GM21381 (cell line): Measurements from ENCODE around the gene RAB22A.
A peak's percentile ranks its signal among the peaks of the same experiment; 100 is the strongest.

ENCODE experiments used
- ATAC-seq: cut with Tn5 transposase; IDR thresholded peaks from one replicate; pipeline ENCODE4 v1.9.1; 2021; ENCODE audit warnings: mild to moderate bottlenecking, moderate library complexity; ENCODE audit not compliant: unreplicated experiment

Gene RAB22A

DNA sequence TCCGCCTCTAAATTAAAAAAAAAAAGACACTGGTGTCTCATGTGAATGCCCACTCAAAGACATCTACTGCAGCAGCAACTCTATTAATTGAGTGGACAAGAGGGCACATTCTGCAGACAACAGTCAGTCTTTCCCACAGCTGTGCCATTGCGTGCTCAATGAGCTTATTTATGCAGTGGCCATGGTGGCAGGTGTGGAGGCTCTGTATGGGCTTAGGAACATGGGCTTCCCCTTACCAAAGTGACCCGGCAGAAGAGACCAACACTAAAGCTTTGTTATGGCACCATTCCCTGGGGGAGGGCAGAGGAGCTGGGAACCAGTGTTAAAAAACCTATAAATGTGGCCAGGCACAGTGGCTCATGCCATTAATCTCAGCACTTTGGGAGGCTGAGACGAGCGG is 75.3 kb downstream of the RAB22A start:
- no peak for ATAC-seq

DNA sequence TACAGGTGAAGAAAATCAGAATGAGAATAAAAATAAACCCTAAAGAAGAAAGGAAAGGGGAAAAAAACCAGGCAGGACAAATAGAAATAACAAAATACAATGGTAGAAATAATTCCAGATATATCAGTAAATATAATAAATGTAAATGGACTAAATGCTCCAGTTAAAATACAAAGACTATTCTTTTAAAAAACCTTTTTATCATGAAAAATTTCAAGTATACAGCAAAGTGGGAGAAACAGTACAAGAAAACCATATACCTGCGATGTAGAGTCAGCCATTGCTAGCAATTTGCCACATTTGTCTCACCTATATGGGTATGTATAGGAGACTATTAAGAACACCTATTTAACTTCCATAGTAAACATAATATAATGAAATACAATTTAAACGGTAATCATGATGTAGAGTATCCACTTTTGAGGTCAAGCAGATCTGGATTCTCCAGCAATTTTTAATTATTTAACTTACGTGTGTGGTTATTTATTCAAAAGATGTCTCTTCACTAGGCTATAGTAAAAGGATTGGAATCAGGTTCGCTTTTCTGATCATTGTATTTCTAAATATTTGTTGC is 78.6 kb downstream of the RAB22A start:
- no peak for ATAC-seq

DNA sequence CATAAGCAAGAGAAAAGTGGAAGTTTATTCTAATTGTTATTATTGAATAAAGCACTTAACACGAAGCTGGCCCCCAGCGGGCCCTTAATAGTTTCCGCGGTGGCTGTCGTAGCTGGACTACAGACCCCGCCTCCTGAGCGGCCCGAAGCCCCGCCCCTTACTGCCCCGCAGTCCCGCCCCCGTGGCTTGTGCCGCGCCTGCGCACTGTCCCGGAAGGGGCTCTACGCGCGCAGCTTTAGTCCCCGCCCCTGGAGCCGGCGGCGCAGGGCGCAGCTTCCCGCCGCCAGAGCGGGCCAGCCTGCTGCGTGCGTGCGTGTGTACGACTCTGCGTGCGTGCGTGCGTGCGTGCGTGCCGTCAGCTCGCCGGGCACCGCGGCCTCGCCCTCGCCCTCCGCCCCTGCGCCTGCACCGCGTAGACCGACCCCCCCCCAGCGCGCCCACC is 79.4 kb downstream of the RAB22A start, which contains the start of gene VAPB:
VAPB (plus strand) TSS at position 348 of the 442 bp plus-strand sequence. CDS start 231 bp downstream, outside the sequence.
- peak; percentile 96 for ATAC-seq

DNA sequence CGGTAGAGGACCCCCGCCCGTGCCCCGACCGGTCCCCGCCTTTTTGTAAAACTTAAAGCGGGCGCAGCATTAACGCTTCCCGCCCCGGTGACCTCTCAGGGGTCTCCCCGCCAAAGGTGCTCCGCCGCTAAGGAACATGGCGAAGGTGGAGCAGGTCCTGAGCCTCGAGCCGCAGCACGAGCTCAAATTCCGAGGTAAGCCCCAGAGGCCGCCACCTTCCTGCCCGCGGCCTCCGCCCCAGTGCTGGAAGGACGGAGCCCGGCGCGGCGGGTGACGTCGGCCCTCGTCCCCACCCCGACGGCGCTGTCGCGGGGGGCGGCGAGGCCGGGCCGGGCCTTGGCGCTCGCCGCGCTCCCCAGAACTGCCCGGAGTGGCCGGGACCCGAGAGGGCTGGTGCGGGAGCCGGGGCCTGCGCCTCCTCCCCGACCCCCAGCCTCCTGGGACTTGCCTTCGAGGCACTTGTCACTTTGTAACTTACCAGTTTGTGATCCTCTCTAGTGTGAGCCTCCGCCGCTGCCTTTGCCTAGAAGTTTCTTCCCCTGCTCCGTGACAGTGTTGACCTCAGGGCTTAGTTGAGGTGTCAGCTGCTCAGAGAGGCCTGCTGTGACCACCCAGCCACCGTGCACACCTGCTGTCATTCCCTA is 79.9 kb downstream of the RAB22A start:
- peak; percentile 29 for ATAC-seq

DNA sequence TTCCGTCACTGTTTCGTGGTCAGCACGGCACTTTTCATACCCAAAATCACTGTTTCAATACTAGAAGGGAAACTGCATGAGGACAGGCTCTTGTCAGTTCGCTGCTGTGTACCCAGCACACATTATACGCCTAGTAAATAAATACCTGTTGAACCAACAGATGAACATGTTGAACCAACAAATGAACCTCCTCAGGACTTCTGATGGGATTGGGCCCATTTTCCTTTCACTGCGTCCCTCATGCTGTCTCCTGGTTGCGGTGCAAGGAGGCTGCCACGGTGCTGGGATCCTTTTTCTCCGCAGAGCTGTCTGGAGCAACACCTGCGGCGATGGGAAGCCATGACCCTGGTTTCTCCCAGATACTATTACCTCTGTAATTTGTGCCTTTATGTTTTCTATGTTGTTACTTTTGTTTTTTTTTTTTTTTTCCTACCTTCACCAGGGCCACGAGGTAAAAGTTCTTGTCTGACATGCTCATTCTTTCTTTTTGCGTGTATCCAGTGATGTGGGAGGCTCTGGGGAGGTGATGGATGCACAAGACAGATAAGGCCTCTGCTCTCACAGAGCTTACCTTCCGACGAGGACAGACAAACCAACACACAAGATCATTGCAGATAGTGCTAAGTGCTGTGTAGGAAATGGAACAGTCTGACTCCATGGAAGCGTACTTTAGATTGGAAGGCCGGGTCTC is 80.6 kb downstream of the RAB22A start:
- ATAC-seq = no peak

DNA sequence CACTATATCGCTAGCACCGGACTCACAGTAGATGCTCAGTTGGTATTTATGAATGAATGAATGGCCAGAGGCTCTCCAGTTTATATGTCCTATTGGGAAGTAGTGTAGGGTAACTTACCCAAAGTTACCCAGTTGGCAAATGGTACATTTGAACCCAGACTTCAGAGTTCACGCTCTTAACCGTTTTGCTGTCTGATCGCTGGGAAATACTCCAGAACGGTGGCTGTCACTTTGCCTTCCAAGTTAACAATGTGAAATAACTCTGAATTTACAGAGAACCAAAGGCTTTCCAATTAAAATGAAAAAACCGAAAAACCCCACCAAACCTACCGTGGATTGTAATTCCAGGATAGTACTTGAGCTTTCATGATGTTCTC is 81.1 kb downstream of the RAB22A start:
- no peak for ATAC-seq

DNA sequence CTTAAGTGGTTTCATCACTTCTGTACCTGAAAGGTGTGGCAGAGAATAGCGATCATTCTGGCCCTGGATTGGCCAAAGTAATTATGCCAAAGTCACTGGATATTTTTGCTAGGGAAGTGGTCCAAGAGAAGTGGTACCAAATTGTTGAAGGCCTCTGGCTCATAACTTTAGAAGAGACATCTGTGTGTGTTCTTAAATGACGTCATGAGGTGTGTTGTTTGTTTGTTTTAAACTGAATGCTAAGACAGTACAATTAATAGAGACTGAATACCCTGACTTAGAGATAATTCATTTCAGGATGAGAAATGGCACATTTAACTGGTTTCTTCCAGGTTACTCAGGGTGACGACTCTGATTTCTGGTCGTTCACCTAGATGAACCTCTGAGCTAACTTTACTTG is 82.8 kb downstream of the RAB22A start:
- ATAC-seq = no peak

DNA sequence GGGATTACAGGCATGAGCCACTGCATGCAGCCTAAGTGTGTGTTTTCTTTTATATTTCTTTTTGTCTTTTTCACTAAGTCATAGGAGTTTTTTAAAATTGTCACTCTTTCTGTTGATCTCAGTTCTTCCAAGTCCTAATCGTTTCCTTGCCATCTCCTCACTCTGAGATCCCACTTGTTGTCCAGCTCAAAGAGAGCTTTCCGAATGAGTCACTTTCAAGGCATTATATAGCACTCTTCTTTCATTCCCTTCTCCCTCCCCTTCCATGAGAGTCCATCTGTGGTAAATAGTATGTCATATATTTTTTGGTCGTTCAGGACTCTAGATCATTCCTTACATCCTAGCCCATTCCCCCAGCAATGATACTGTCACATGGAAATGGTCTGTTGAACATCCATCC is 83.8 kb downstream of the RAB22A start:
- no peak for ATAC-seq

DNA sequence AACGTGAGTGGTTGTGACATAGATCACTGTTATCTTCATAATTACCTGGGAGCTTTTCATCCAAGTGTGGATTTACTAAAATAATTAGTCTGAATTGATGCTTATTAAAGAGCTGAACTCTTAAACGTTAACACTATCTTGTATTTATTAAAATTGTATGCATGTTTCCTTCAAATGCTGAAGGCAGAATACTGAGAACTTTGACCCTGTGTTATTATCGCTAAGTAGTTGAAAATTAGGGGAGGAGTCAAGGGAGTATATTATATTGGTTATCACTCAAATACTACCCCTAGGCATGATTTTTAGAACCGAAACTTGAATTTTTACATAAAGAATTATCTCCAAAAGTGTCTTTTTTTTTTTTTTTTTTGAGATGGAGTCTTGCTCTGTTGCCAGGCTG is 85.3 kb downstream of the RAB22A start:
- no peak for ATAC-seq

DNA sequence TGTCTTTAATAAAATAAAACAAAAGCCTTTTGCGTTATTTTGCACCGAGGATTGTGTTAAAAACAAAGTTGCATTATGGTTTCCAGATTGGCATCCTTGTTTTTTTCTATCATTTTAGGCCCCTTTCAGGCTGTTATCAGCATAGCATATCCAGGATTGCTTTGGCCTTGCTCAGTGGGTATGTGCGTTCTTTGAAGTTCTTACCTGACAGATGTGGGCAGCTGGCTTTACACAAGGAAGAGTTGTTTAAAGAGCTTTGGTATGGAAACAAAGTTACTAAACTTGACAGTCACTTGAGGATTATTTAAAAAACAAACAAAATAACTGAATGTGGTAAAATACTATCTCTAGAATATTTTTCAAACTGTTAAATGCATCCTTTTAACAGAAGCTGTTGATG is 86.1 kb downstream of the RAB22A start:
- no peak for ATAC-seq

DNA sequence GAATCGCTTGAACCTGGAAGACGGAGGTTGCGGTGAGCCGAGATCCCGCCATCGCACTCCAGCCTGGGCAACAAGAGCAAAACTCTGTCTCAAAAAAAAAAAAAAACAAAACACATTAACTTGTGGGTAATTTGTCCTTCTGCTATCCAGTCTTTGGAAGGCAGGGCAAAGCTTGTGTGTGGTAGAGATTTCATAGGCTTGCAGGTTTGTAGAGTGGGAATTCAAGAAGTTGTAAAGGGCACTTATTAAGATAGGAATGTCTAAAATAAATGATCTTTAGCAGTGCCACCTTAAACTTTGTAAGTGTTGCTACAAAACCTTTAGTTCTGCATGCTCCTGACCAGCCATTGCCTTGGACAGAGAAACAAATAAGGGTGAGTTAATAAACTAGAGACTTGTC is 87.9 kb downstream of the RAB22A start:
- no peak for ATAC-seq

DNA sequence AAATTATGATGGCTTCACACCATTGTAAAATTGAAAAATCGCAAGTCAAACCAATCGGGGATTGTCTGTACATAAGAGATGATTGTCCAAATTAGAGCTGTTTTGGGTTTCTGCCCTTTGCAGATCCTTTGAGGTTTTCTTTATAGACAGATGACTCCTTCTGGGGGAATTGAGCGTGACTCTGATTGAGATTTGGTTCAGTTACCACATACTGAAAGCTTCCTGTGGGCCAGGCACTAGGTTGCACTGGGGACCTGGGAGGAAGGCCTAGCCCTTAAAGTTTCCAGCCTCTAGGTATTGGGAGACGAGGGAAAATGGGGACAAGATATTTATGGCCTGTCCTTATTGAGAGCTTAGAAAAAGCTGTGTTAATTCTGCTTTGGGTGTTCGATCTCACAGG is 88.7 kb downstream of the RAB22A start:
- ATAC-seq = no peak

DNA sequence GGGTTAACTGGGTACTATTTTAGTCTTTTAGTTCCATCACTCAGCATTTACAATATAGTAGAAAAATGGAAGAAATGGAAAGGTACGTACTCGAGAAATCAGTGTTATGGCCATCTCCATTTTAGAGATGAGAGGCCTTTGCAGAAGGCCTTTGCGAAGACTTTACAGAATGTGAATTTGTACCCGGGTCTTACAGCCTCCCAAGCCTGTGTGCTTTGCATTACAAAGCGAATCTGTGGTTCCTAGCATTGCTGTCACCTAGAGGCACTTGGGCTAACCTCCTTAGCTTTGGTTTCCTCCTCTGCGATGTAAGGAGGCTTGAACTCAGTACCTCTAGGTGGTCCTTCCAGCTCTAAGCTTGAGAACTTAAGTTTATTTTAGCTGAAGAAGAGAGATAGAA is 90.4 kb downstream of the RAB22A start:
- ATAC-seq = no peak

DNA sequence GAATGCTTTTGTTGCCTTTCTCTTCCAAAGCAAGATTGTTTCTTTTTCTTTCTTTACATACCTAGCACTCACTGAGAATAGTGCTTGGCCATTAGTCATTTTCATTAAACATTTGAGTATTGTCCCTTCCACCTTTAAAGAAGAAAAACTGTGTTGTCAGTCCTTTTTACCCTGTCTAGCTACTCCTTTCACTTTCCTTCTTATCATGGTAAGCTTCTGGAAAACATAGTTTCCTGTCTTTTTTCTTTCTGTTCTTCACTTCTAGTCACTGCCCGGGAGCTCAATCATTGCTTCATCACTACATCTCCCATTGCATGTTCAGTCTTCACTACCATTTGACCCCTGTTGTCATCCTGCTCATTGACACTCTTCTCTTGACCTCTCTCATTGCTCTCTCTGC is 91.6 kb downstream of the RAB22A start:
- ATAC-seq = no peak

DNA sequence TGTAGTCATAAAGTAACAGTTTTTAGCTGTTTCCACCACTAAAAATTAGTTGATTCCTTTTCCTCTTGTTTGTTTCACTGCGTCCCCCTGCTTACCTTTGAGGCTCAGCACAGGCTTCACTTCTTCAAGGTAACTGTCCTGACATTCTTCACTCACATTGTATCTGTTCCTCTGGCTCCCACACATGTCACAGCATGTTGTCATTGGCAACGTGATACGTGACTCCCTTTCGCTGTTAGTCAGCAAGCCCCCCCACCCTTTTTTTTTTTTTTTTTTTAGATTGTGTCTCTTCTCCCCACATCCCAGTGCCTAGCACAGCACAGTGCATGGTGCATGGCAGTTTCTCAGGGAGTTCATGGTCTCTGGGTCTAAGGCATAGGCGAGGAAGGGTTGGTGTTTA is 92.8 kb downstream of the RAB22A start:
- no peak for ATAC-seq

DNA sequence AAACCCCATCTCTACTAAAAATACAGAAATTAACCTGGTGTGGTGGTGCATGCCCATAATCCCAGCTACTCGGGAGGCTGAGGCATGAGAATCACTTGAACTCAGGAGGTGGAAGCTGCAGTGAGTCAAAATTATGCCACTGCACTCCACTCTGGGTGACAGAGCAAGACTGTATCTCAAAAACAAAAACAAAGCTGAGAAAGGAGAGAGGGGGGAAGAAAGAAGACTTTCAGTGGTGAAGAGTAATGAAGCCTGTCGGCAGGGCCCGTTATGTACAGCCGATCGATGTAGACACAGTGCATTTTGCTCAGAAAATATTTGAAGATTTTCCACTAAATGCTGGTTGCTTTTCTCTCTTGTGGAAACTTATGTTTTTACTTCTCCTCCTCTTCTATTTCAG is 93.3 kb downstream of the RAB22A start:
- ATAC-seq = peak; percentile 75

DNA sequence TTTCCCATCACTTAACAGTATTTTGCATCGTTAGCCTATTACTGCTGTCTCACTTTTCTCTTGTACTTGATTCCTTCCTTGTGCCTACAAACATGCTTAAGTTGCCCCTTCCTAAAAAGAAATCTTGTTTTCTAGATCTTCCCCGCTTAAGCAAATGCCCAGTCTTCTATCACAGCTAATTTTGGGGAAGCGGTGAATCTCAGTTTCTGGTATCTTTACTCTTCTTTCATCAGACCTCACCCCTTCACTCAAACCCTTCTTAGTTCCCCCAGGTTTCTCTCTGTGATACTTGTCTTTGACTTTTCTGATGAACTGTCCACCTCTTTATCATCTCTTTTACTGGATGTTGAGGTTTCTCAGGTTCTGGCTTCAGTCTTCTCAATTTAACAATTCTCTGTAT is 93.8 kb downstream of the RAB22A start:
- peak; percentile 26 for ATAC-seq

DNA sequence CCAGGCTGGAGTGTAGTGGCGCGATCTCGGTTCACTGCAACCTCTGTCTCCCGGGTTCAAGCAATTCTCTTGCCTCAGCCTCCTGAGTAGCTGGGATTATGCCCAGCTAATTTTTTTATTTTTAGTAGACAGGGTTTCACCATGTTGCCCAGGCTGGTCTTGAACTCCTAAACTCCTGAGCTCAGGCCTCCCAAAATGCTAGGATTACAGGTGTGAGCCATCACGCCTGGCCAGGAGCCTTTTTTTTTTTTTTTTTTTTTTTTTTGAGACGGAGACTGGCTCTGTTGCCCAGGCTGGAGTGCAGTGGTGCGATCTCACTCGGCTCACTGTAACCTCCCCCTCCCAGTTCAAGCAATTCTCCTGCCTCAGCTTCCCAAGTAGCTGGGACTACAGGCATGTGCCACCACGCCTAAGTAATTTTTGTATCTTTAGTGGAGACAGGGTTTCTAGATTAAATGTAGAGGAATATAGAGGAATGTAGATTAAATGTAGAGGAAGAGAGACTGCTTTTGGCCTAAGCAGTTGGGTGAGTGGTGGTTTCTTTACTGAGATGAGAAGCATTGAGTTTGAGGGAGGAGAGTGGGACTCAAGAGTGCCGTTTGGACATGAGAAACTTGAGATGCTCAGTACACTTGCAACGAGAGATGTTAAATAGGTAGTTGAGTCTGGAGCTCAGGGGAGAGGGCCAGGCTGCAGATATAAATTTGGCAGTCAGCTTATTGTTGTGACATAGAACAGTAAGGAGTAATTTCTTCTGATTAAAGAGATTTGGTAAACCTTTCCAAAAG is 96.2 kb downstream of the RAB22A start:
- no peak for ATAC-seq

DNA sequence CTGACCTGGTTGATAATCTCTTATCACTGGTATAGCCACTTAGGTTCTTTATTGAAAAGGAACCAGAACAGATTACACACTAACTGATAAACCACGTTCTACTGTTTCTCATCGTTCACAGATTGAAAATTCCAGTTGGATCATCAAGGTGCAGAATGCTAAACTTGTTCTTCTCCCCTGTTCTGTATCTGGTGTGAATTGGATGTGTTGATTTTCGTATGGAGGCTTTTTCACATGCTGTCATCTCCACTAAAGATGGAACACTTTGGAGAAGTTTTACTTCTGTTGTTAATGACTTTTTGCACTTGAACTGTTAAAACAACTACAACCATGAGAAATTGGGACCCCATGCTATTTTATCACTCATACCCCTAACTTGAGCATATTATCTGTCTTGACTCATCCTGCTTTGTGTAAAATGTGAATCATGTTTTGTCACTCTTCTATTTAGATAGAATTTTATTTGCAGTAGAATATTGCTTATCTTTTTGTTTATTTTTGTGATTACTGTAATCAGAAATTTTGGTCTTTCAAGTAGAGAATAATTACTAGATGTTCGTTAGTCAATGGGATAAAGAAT is 97.0 kb downstream of the RAB22A start:
- ATAC-seq = no peak

DNA sequence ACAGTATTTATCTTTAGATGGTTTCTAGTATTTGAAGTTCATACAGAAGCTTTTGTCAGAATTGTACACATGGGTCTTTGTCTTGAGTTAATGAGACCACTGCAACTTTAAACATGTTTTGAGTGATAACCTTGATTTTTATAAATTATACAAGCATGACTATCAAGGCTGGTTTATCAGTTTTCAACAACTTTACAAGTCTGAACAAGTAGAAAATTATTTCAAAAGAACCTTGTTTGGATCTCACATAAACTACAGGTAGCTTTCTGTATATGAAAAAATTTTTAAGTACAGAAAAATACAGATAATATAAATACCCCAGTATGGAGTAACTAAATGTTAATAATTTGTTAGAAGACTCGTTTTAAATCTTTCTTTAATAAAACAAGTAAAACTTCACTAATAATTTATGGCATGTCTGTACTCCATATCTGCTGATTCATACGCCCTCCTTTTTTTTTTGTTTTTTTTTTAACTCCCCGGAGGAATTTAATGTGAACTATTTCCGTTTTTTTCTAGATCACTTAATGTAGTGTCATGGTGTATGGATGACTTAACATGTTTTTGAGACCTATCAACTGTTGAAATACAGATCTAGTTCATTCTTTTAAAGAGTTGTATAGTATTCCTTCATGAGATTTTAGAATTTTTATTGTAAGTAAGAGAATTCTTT is 97.8 kb downstream of the RAB22A start:
- no peak for ATAC-seq
